Transverse colon (tissue), 3 donors: ENCODE data around the gene DDX10.

Source experiments
- CTCF ChIP-seq, 5 experiments: fragments of 200-600 bp in 3 of 5; fragments of 450-650 bp in 2 of 5; sonication (generic) in 3 of 5; IDR thresholded peaks; 1 replicate in 2 of 5; 2 replicates in 3 of 5; pipeline ENCODE4 v1.5.1; 2016 to 2017; ENCODE audit warnings: antibody characterized with exemption in 5 of 5, inconsistent platforms in 3 of 5, mild to moderate bottlenecking in 2 of 5, moderate library complexity in 1 of 5
- POLR2A ChIP-seq: fragments of 450-650 bp; IDR thresholded peaks from one replicate; pipeline ENCODE4 v1.6.1; 2016; ENCODE audit warnings: antibody characterized with exemption, mild to moderate bottlenecking, moderate library complexity

DNA sequence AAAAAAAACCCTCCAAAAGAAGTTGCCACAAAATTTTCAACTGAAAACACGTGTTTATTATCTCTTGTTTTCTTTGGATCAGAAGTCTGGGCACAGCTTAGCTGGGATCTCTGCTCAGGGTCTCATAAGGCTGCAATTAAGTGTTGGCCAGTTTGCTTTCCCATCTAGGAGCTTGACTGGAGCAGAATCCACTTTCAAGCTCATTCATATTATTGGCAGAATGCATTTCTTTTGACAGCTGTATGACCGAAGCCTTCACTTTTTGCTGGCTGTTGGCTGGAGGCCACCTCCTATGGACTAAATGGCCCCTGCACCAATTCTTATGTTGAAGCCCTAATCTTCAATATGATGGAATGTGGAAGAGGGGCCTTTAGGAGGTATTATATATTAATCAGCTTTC lies 139.6 kb downstream of the DDX10 start:
- no peak for TF ChIP-seq CTCF (IDR thresholded peaks at IDR 0.05)
- TF ChIP-seq POLR2A, result no peak
